ENCODE results near the gene WDR5B.
"Not testable (repeated sequence)": the region's sequence is repeated elsewhere in the genome, so short reads cannot be mapped to it uniquely, and the experiment has no call there.

The WDR5B gene

DNA sequence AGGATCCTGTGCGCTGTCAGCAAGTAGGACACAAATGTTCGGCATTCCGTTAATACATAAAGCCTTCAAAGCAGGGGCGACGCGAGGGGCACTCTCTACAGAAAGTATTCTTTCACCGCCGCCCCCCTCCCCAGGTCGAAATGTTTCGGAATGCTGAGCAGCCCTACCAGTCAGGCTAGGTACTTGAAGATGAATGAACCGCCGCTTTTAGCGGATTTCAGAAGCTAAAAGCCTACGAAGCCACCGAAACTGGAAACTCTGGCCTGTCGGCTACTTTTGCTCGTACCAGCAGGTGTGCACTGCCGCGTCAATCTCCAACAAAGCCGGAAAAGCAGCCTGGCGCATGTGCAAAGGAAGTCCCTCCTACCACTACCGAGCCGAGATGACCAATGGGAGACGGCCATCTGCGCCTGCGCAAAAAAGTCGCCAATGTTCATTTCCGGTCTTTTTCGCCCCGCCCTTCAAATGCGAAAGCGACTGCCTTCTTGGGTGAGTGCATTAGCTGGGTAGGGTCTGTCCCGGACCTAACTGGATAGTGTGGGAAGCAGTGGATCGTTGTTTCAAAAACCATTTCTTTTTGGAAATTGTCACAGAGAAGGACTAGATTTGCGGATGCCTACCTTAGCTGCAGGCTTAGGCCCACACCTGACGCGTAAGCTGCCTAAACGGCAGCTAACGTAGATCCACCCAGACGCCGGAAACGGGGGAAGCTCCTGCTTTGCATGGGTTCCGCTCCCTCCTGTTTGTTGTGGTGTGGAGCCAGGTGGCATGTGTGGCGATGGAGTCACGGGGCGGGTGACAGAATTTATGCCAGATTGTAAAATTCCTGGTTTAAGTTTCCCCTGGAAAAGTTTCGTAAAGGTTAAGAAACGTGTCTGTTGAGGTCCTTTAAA lies at the start of gene WDR5B:
Gene WDR5B (minus strand): TSS at position 301 of the 893 bp plus-strand sequence. CDS start 534 bp downstream, outside the sequence.
- DNase-seq = peak; percentile 99
- Mint-ChIP-seq H3K27ac (peak within 1 kb of the TSS; percentile 99), H3K36me3 (ENCODE audit: low read depth) (peaks cover 37% of the 10 kb centered on the region), H3K27me3 (peaks cover 2% of the 10 kb centered on the region), H3K4me1 (peaks cover 60% of the 10 kb centered on the region), H3K4me3 (peak within 1 kb of the TSS; percentile 99), H3K9me3 (no peaks in the 10 kb centered on the region)
- peak; percentile 89 for ATAC-seq

GRCh38 chr3:122464659-122465058 lies 48.8 kb upstream of the WDR5B start:
- H3K4me1 Mint-ChIP-seq = peaks cover 19% of the 10 kb centered on the region
- peaks cover 44% of the 10 kb centered on the region for H3K36me3 Mint-ChIP-seq (ENCODE audit: low read depth)
- no peak for ATAC-seq
- H3K9me3 Mint-ChIP-seq = no peaks in the 10 kb centered on the region
- H3K27ac Mint-ChIP-seq = no peak overlapping the region
- H3K27me3 Mint-ChIP-seq = no peaks in the 10 kb centered on the region
- H3K4me3 Mint-ChIP-seq = no peak overlapping the region
- no peak for DNase-seq

GRCh38 chr3:122462406-122462805 lies 46.5 kb upstream of the WDR5B start:
- H3K36me3 Mint-ChIP-seq (ENCODE audit: low read depth) = peaks cover 56% of the 10 kb centered on the region
- no peak for ATAC-seq
- no peaks in the 10 kb centered on the region for H3K27me3 Mint-ChIP-seq

GRCh38 chr3:122461806-122462205 lies 45.9 kb upstream of the WDR5B start:
- no peak for ATAC-seq
- Mint-ChIP-seq H3K27me3 (no peaks in the 10 kb centered on the region), H3K36me3 (ENCODE audit: low read depth) (peaks cover 55% of the 10 kb centered on the region), H3K9me3 (no peaks in the 10 kb centered on the region), H3K4me1 (peaks cover 5% of the 10 kb centered on the region), H3K4me3 (no peak overlapping the region), H3K27ac (peak overlapping the region; percentile 20)
- no peak for DNase-seq

More at GRCh38 chr3:122462406-122462805, 46.5 kb upstream of the WDR5B start:
- peaks cover 5% of the 10 kb centered on the region for H3K4me1 Mint-ChIP-seq
- DNase-seq = no peak
- H3K4me3 Mint-ChIP-seq = no peak overlapping the region
- no peak overlapping the region for H3K27ac Mint-ChIP-seq
- no peaks in the 10 kb centered on the region for H3K9me3 Mint-ChIP-seq

- Mint-ChIP-seq H3K36me3 (ENCODE audit: low read depth) (peaks cover 51% of the 10 kb centered on the region), H3K27ac (no peak overlapping the region)
These were observed 43.1 kb upstream of the WDR5B start for GRCh38 chr3:122458992-122459391.

GRCh38 chr3:122457706-122458105 lies 41.8 kb upstream of the WDR5B start:
- Mint-ChIP-seq H3K36me3 (ENCODE audit: low read depth) (peaks cover 48% of the 10 kb centered on the region), H3K9me3 (no peaks in the 10 kb centered on the region), H3K27me3 (no peaks in the 10 kb centered on the region), H3K4me3 (no peak overlapping the region), H3K27ac (no peak overlapping the region), H3K4me1 (peaks cover 5% of the 10 kb centered on the region)
- ATAC-seq (no peak), DNase-seq (no peak)

More at GRCh38 chr3:122458992-122459391, 43.1 kb upstream of the WDR5B start:
- no peaks in the 10 kb centered on the region for H3K9me3 Mint-ChIP-seq
- H3K4me3 Mint-ChIP-seq = no peak overlapping the region
- no peaks in the 10 kb centered on the region for H3K27me3 Mint-ChIP-seq
- DNase-seq = no peak
- peaks cover 5% of the 10 kb centered on the region for H3K4me1 Mint-ChIP-seq
- no peak for ATAC-seq

DNA sequence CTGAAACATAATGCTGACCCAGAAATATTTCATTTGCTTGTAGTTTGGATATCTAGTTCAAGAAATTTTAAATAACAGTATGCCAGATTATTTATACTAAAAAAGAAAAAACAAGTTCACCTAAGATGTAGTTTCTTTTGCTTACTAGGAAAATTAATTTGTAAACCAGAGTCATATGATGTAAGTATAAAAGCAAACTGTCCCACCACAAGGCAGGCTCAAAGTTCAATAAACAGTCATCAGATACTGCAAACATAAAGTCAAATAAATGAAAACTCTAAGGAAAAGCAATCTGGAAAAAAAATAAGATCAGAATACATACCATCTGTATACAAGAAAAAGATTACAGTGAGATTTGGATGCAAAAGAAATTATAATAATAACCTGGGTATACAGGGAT lies 40.2 kb upstream of the WDR5B start:
- Mint-ChIP-seq H3K27ac (no peak overlapping the region), H3K27me3 (no peaks in the 10 kb centered on the region), H3K9me3 (no peaks in the 10 kb centered on the region), H3K4me3 (no peak overlapping the region), H3K4me1 (no peaks in the 10 kb centered on the region), H3K36me3 (ENCODE audit: low read depth) (peaks cover 34% of the 10 kb centered on the region)
- ATAC-seq (no peak), DNase-seq (no peak)

DNA sequence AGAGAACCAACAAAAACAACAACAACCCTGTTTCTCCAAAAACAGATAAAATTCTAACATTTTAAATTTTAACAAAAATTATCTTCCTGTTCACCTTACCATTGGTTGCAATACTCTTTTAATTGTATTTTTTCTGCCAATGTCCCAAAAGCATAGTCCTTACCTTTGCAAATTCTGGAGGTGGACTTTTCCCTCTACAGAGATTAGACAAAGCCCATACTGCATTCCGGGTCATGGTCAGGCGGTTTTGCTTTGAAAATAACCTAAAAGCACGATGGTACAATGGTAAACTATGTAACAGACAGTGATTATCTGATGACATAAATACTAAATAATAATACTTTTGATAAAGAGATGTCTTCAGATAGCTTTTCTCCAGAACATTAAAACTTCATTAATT lies 35.5 kb upstream of the WDR5B start:
- ATAC-seq (no peak), DNase-seq (no peak)
- Mint-ChIP-seq H3K27ac (no peak overlapping the region), H3K36me3 (ENCODE audit: low read depth) (peaks cover 58% of the 10 kb centered on the region), H3K4me1 (peaks cover 4% of the 10 kb centered on the region), H3K9me3 (no peaks in the 10 kb centered on the region), H3K4me3 (no peak overlapping the region), H3K27me3 (no peaks in the 10 kb centered on the region)

GRCh38 chr3:122448218-122448617 lies 32.4 kb upstream of the WDR5B start:
- not testable (repeated sequence) for H3K4me1 Mint-ChIP-seq, H3K27me3 Mint-ChIP-seq, H3K27ac Mint-ChIP-seq, H3K9me3 Mint-ChIP-seq, DNase-seq, ATAC-seq, H3K4me3 Mint-ChIP-seq
- H3K36me3 Mint-ChIP-seq (ENCODE audit: low read depth) = peaks cover 76% of the 10 kb centered on the region

GRCh38 chr3:122444491-122444887 lies 28.6 kb upstream of the WDR5B start:
- not testable (repeated sequence) for H3K27ac Mint-ChIP-seq, ATAC-seq, H3K9me3 Mint-ChIP-seq, H3K27me3 Mint-ChIP-seq, H3K4me1 Mint-ChIP-seq, H3K4me3 Mint-ChIP-seq, DNase-seq
- peaks cover 85% of the 10 kb centered on the region for H3K36me3 Mint-ChIP-seq (ENCODE audit: low read depth)

DNA sequence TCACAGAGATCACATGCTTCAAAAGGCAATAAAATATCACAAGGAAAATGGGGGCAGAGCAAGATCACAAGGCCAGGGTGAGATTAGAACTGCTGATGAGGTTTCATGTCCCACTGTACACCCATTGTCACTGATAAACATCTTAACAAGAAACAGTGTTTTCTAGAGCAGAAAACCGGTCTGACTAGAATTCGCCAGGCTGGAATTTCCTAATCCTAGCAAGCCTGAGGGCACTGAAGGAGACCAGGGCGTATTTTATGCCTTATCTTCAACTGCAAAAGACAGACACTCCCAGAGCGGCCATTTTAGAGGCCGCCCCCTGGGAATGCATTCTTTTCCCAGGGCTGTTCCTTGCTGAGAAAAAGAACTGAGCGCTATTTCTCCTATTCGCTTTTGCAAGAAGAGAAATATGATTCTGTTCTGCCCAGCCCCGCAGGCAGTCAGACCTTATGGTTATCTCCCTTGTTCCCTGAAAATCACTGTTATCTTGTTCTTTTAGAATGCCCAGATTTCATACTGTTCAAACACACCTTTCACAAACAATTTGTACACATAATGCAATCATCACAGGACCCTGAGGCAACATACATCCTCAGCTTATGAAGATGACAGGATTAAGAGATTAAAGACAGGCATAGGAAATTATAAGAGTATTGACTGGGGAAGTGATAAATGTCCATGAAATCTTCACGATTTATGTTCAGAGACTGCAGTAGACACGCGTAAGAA lies 28.1 kb upstream of the WDR5B start:
- H3K9me3 Mint-ChIP-seq, H3K27ac Mint-ChIP-seq, H3K27me3 Mint-ChIP-seq, H3K4me1 Mint-ChIP-seq, DNase-seq, H3K4me3 Mint-ChIP-seq, ATAC-seq: not testable (repeated sequence)
- peaks cover 83% of the 10 kb centered on the region for H3K36me3 Mint-ChIP-seq (ENCODE audit: low read depth)

DNA sequence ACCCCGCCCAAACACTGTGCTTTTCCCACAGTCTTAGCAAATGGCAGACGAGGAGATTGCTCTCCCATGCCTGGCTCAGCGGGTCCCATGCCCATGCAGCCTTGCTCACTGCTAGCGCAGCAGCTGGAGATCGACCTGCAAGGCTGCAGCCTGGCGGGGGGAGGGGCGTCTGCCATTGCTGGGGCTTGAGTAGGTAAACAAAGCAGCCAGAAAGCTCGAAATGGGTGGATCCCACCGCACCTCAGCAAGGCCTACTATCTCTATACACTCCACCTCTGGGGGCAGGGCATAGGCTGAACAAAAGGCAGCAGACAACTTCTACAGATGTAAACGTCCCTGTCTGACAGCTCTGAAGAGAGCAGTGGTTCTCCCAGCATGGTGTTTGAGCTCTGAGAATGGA lies 27.2 kb upstream of the WDR5B start:
- Mint-ChIP-seq H3K27ac (no peak overlapping the region), H3K27me3 (no peaks in the 10 kb centered on the region), H3K4me3 (no peak overlapping the region), H3K9me3 (peaks cover 3% of the 10 kb centered on the region), H3K36me3 (ENCODE audit: low read depth) (peaks cover 82% of the 10 kb centered on the region), H3K4me1 (peaks cover 4% of the 10 kb centered on the region)
- no peak for ATAC-seq
- no peak for DNase-seq

GRCh38 chr3:122435950-122436349 lies 20.1 kb upstream of the WDR5B start:
- Mint-ChIP-seq H3K4me1 (no peaks in the 10 kb centered on the region), H3K36me3 (ENCODE audit: low read depth) (peaks cover 73% of the 10 kb centered on the region), H3K9me3 (peaks cover 4% of the 10 kb centered on the region), H3K27me3 (no peaks in the 10 kb centered on the region), H3K4me3 (no peak overlapping the region), H3K27ac (no peak overlapping the region)
- ATAC-seq (no peak), DNase-seq (no peak)

DNA sequence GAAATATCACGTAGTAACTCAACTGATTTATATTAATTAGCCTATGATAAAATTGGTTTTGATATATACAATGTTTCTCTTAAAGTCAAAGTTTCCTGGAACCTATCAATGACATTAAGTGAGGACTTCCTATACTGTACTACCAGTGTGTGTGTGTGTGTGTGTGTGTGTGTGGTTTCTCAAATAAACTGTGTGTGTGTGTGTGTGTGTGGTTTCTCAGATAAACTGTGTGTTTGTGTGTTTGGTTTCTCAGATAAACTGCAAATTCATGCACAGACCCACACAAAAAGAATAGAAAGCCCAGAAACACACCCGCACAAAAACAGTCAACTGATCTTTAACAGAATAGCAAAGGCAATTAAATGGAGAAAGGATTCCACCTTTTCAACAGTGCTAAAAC lies 14.5 kb upstream of the WDR5B start:
- peaks cover 4% of the 10 kb centered on the region for H3K9me3 Mint-ChIP-seq
- no peak overlapping the region for H3K27ac Mint-ChIP-seq
- no peak for ATAC-seq

More for the DNA sequence above, 14.5 kb upstream of the WDR5B start:
- DNase-seq = no peak
- no peak overlapping the region for H3K4me3 Mint-ChIP-seq
- H3K36me3 Mint-ChIP-seq (ENCODE audit: low read depth) = peaks cover 77% of the 10 kb centered on the region
- peaks cover 18% of the 10 kb centered on the region for H3K4me1 Mint-ChIP-seq
- no peaks in the 10 kb centered on the region for H3K27me3 Mint-ChIP-seq

Measured in activated naive CD8-positive, alpha-beta T cell treated with anti-CD3 and anti-CD28 coated beads, Interleukin-2, amount 50 U/mL, for 24 hours (primary cell).